Loucy (cell line): Measurements from ENCODE around the gene PRR23A.

ENCODE experiments used
- CTCF ChIP-seq: fragments of 200-600 bp; sonication (generic); conservative IDR thresholded peaks from 2 replicates; pipeline ENCODE4 v1.5.1; 2014; ENCODE audit warnings: mild to moderate bottlenecking, antibody characterized with exemption, low read length
- EZH2phosphoT487 ChIP-seq: fragments of 200-600 bp; IDR thresholded peaks from 2 replicates; pipeline ENCODE4 v1.6.1; 2018; ENCODE audit warnings: antibody characterized with exemption, mild to moderate bottlenecking, moderate library complexity, borderline replicate concordance

GRCh38 chr3:138962854-138963560 is 43.1 kb downstream of the PRR23A start:
- TF ChIP-seq CTCF (no peak), EZH2phosphoT487 (no peak)
